ENCODE measurements around the gene TPM2. TPM values are rescaled to one million over a fixed set of nuclear protein-coding genes. Genes with fewer than 3 reads are reported as not detected.

Gene TPM2
- total and polyA plus RNA-seq, 4 experiments from 2014 or later, result 0.79 to 79.6 (median 72.6) TPM; not detected in 1

GRCh38 chr9:35714123-35714522, 24.4 kb upstream of the TPM2 start:
- H3K27ac Mint-ChIP-seq, result peak overlapping the region in 2 of 7 donors; percentile 31 to 67
- Histone ChIP-seq H3K4me3 (ENCODE audit: low read length in 2 of 2) (no peak overlapping the region), H3K36me3 (ENCODE audit: insufficient read depth, low read length) (peaks cover 83% of the 10 kb centered on the region), H3K27ac (ENCODE audit: low read depth, low read length) (no peak overlapping the region), H3K4me1 (ENCODE audit: insufficient read depth, low read length) (no peaks in the 10 kb centered on the region), H3K9me3 (ENCODE audit: control insufficient read depth in 1 of 2, low read length in 2 of 2) (no peaks in the 10 kb centered on the region), H3K27me3 (ENCODE audit: insufficient read depth, low read length) (no peaks in the 10 kb centered on the region)
- CTCF ChIA-PET (ENCODE audit: partially characterized antibody), result interaction anchor here (1.5 to 8.4 kb wide), 2 partner anchors 11 to 18 kb away, joined by 3 to 76 read pairs; no protein-coding TSS in a partner anchor
- no peak overlapping the region for H3K4me3 Mint-ChIP-seq
- no peaks in the 10 kb centered on the region for H3K27me3 Mint-ChIP-seq
- H3K36me3 Mint-ChIP-seq, result peaks cover 79 to 90% of the 10 kb centered on the region in 2 donors
- no peak for DNase-seq
- intact Hi-C loops (cut with micrococcal nuclease), result no loop called here
- H3K9me3 Mint-ChIP-seq, result no peaks in the 10 kb centered on the region
- H3K4me1 Mint-ChIP-seq, result peaks cover 0 to 2% (median 0%) of the 10 kb centered on the region in 4 donors
- POLR2A ChIA-PET (ENCODE audit: partially characterized antibody), result interaction anchor here (1.2 to 3.0 kb wide), 2 partner anchors 9 to 18 kb away, joined by 3 to 11 read pairs; partner anchors contain the start of genes CREB3 and TLN1

- H3K36me3 Mint-ChIP-seq, result peaks cover 84 to 90% of the 10 kb centered on the region in 2 donors
- Histone ChIP-seq H3K4me3 (ENCODE audit: low read length in 2 of 2) (no peak overlapping the region), H3K9me3 (ENCODE audit: control insufficient read depth in 1 of 2, low read length in 2 of 2) (no peaks in the 10 kb centered on the region), H3K27ac (ENCODE audit: low read depth, low read length) (no peak overlapping the region), H3K27me3 (ENCODE audit: insufficient read depth, low read length) (no peaks in the 10 kb centered on the region), H3K36me3 (ENCODE audit: insufficient read depth, low read length) (peaks cover 83% of the 10 kb centered on the region), H3K4me1 (ENCODE audit: insufficient read depth, low read length) (no peaks in the 10 kb centered on the region)
- H3K9me3 Mint-ChIP-seq, result no peaks in the 10 kb centered on the region
- DNase-seq, result no peak
- no peaks in the 10 kb centered on the region for H3K27me3 Mint-ChIP-seq
- ChIA-PET CTCF (ENCODE audit: partially characterized antibody) (interaction anchor here (1.5 to 8.4 kb wide), 2 partner anchors 12 to 17 kb away, joined by 3 to 76 read pairs; no protein-coding TSS in a partner anchor), POLR2A (ENCODE audit: partially characterized antibody) (interaction anchor here (0.8 to 3.0 kb wide), 2 partner anchors 19 to 27 kb away, joined by 3 to 11 read pairs; partner anchors contain the start of genes CREB3 and TLN1)
- peaks cover 0 to 2% (median 0%) of the 10 kb centered on the region in 4 donors for H3K4me1 Mint-ChIP-seq
- intact Hi-C loops (cut with micrococcal nuclease), result no loop called here
- no peak overlapping the region for H3K4me3 Mint-ChIP-seq
- peak overlapping the region in 4 of 7 donors; percentile 60 to 84 (median 68) for H3K27ac Mint-ChIP-seq
Observed at GRCh38 chr9:35713578-35713977, 23.9 kb upstream of the TPM2 start.

- Histone ChIP-seq H3K4me1 (ENCODE audit: insufficient read depth, low read length) (no peaks in the 10 kb centered on the region), H3K9me3 (ENCODE audit: control insufficient read depth in 1 of 2, low read length in 2 of 2) (no peaks in the 10 kb centered on the region), H3K27ac (ENCODE audit: low read depth, low read length) (no peak overlapping the region), H3K4me3 (ENCODE audit: low read length in 2 of 2) (no peak overlapping the region), H3K27me3 (ENCODE audit: insufficient read depth, low read length) (no peaks in the 10 kb centered on the region), H3K36me3 (ENCODE audit: insufficient read depth, low read length) (peaks cover 82% of the 10 kb centered on the region)
- Mint-ChIP-seq H3K4me1 (peaks cover 0 to 2% (median 0%) of the 10 kb centered on the region in 4 donors), H3K4me3 (no peak overlapping the region), H3K9me3 (no peaks in the 10 kb centered on the region), H3K27me3 (no peaks in the 10 kb centered on the region), H3K27ac (peak overlapping the region in 3 of 7 donors; percentile 55 to 70 (median 60)), H3K36me3 (peaks cover 84 to 89% of the 10 kb centered on the region in 2 donors)
- intact Hi-C loops (cut with micrococcal nuclease), result no loop called here
- DNase-seq, result no peak
- ChIA-PET CTCF (ENCODE audit: partially characterized antibody) (interaction anchor here (0.8 to 8.4 kb wide), 4 partner anchors 8 to 92 kb away, joined by 3 to 76 read pairs (median 5); no protein-coding TSS in a partner anchor), POLR2A (ENCODE audit: partially characterized antibody) (interaction anchor here (0.8 to 3.0 kb wide), 3 partner anchors 19 to 48 kb away, joined by 3 to 11 read pairs (median 3); partner anchors contain the start of genes CREB3 and TLN1)
Observed at GRCh38 chr9:35712762-35713400, 23.2 kb upstream of the TPM2 start.

- intact Hi-C loops (cut with micrococcal nuclease), result no loop called here
- H3K4me1 Mint-ChIP-seq, result peaks cover 0 to 7% (median 1%) of the 10 kb centered on the region in 4 donors
- no peaks in the 10 kb centered on the region for H3K27me3 ChIP-seq (ENCODE audit: insufficient read depth, low read length)
- H3K9me3 Mint-ChIP-seq, result no peaks in the 10 kb centered on the region
- H3K4me3 Mint-ChIP-seq, result peak overlapping the region in 1 of 8 donors; percentile 26
- no peaks in the 10 kb centered on the region for H3K9me3 ChIP-seq (ENCODE audit: control insufficient read depth in 1 of 2, low read length in 2 of 2)
- H3K4me1 ChIP-seq (ENCODE audit: insufficient read depth, low read length), result no peaks in the 10 kb centered on the region
- POLR2A ChIA-PET (ENCODE audit: partially characterized antibody), result interaction anchor here (1.0 to 3.0 kb wide), 2 partner anchors 20 to 47 kb away, joined by 3 to 11 read pairs; partner anchors contain the start of genes CREB3 and TLN1
- no peak overlapping the region for H3K27ac ChIP-seq (ENCODE audit: low read depth, low read length)
- peaks cover 82% of the 10 kb centered on the region for H3K36me3 ChIP-seq (ENCODE audit: insufficient read depth, low read length)
- peak overlapping the region in 5 of 7 donors; percentile 27 to 83 (median 56) for H3K27ac Mint-ChIP-seq
- DNase-seq, result no peak
- H3K36me3 Mint-ChIP-seq, result peaks cover 84 to 89% of the 10 kb centered on the region in 2 donors
- CTCF ChIA-PET (ENCODE audit: partially characterized antibody), result interaction anchor here (1.5 to 8.4 kb wide), 2 partner anchors 9 to 16 kb away, joined by 3 to 76 read pairs; no protein-coding TSS in a partner anchor
- H3K27me3 Mint-ChIP-seq, result no peaks in the 10 kb centered on the region
- no peak overlapping the region for H3K4me3 ChIP-seq (ENCODE audit: low read length in 2 of 2)
Observed at GRCh38 chr9:35711501-35712428, 22.0 kb upstream of the TPM2 start.

DNA sequence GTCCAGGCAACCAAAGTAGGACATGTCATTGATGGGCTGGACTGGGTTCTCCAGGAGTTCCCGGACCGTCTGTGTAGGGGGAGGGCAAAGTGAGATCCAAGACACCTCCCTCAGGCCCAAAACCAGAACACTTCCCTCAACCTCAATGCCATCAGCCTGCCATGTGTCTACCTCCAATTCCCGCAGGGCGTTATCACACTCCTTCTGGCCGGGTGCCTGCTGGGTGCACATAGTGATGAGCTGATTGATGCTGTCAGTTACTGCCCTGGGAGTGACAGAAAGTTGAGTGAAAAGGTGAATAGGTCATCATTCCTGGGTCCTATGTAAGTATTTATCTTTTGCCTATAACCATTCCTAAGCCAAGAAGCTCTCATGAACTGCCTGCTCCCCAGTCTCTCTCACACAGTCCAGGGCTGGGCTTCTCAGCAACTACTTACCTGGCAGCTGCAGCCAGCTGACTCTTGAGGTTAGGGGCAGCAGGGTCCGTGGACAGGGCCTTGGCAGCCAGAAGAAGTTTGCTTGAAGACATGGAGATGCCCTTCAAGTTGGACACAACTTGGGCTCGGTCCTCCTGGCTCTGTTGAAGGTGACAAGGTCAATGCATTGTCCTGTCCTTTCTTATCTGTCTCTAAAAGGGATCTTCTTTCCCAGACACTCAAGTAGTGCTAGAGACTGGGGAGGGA, 21.2 kb upstream of the TPM2 start:
- POLR2A ChIA-PET (ENCODE audit: partially characterized antibody), result no interaction called here
- Histone ChIP-seq H3K4me3 (ENCODE audit: low read length in 2 of 2) (no peak overlapping the region), H3K9me3 (ENCODE audit: control insufficient read depth in 1 of 2, low read length in 2 of 2) (no peaks in the 10 kb centered on the region), H3K27me3 (ENCODE audit: insufficient read depth, low read length) (no peaks in the 10 kb centered on the region), H3K27ac (ENCODE audit: low read depth, low read length) (no peak overlapping the region), H3K36me3 (ENCODE audit: insufficient read depth, low read length) (peaks cover 83% of the 10 kb centered on the region), H3K4me1 (ENCODE audit: insufficient read depth, low read length) (no peaks in the 10 kb centered on the region)
- Mint-ChIP-seq H3K4me1 (peaks cover 0 to 7% (median 1%) of the 10 kb centered on the region in 4 donors), H3K4me3 (no peak overlapping the region), H3K27ac (peak overlapping the region in 2 of 7 donors; percentile 26 to 44), H3K9me3 (no peaks in the 10 kb centered on the region), H3K36me3 (peaks cover 83 to 90% of the 10 kb centered on the region in 2 donors), H3K27me3 (no peaks in the 10 kb centered on the region)
- DNase-seq, result no peak
- CTCF ChIA-PET (ENCODE audit: partially characterized antibody), result interaction anchor here (1.2 kb wide), 1 partner anchor 15 kb away, joined by 18 read pairs; no protein-coding TSS in a partner anchor
- intact Hi-C loops (cut with micrococcal nuclease), result no loop called here

DNA sequence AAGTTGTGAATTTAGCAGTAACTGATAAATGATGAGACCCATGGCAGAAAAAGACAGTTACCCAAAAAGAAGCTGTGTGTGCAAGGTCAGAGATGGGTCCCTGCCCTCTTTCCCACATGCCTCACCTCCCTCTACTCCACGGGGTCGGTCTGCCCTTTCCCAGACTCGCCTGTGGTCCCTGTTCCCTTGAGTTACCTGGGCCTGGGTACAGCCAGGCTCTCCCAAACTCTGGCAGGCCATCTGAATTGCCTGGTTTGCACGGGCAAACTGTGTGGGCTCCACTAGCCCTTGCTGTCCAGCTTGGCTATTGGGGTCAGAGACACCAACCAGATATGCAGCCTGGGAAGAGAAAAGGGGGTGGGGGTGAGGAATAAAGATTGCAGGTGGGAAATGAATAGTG, 18.4 kb upstream of the TPM2 start:
- no peaks in the 10 kb centered on the region for H3K4me1 ChIP-seq (ENCODE audit: insufficient read depth, low read length)
- ChIA-PET CTCF (ENCODE audit: partially characterized antibody) (interaction anchor here (1.6 to 6.3 kb wide), 2 partner anchors 13 to 18 kb away, joined by 5 to 62 read pairs; partner anchors contain the start of gene TPM2), POLR2A (ENCODE audit: partially characterized antibody) (interaction anchor here (3.1 kb wide), 1 partner anchor 21 kb away, joined by 14 read pairs; no protein-coding TSS in a partner anchor)
- Mint-ChIP-seq H3K4me1 (peaks cover 0 to 7% (median 2%) of the 10 kb centered on the region in 4 donors), H3K4me3 (no peak overlapping the region), H3K36me3 (peaks cover 75 to 90% of the 10 kb centered on the region in 2 donors), H3K27me3 (no peaks in the 10 kb centered on the region), H3K27ac (peak overlapping the region in 3 of 7 donors; percentile 67 to 77 (median 72)), H3K9me3 (no peaks in the 10 kb centered on the region)
- DNase-seq, result no peak
- H3K27ac ChIP-seq (ENCODE audit: low read depth, low read length), result no peak overlapping the region
- peaks cover 86% of the 10 kb centered on the region for H3K36me3 ChIP-seq (ENCODE audit: insufficient read depth, low read length)
- no peak overlapping the region for H3K4me3 ChIP-seq (ENCODE audit: low read length in 2 of 2)
- H3K9me3 ChIP-seq (ENCODE audit: control insufficient read depth in 1 of 2, low read length in 2 of 2), result no peaks in the 10 kb centered on the region
- no peaks in the 10 kb centered on the region for H3K27me3 ChIP-seq (ENCODE audit: insufficient read depth, low read length)
- intact Hi-C loops (cut with micrococcal nuclease), result no loop called here
